ENCODE data around the gene ULK1. TPM values are rescaled to one million over a fixed set of nuclear protein-coding genes. Genes with fewer than 3 reads are reported as not detected.
"Not testable (repeated sequence)": the region's sequence is repeated elsewhere in the genome, so short reads cannot be mapped to it uniquely, and the experiment has no call there.

Gene ULK1
- total RNA-seq, 1 donor from 2014 or later = 14.7 TPM

DNA sequence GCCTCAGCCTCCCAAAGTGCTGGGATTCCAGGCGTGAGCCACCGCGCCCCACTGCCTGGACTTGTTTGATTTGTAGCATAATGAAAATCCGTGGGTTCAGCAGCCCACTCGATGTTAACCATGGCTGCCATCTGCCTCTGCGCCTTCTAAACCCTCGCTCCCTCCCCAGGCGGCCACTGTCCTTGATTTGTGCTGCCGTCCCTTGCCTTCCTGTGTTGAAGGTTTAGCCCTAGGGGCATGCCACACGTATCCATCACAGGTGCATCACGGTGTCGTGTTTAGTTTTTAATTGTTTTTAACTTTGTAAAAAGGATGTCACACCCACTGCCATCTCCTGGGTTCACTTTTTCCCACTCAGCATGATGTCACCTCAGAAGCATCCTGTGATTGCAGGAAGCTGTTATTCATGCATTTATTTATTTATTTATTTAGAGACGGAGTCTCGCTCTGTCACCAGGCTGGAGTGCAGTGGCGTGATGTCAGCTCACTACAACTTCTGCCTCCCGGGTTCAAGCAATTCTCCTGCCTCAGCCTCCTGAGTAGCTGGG is 24.5 kb upstream of the ULK1 start:
- Histone ChIP-seq H3K4me3 (ENCODE audit: low read depth, low read length) (no peak overlapping the region), H3K27me3 (ENCODE audit: control insufficient read depth, insufficient read depth, low read length) (no peaks in the 10 kb centered on the region), H3K36me3 (ENCODE audit: control insufficient read depth, insufficient read depth, low read length) (no peaks in the 10 kb centered on the region)
- no peak for DNase-seq (ENCODE audit: low read depth)
- TF ChIP-seq, protein P1, sequence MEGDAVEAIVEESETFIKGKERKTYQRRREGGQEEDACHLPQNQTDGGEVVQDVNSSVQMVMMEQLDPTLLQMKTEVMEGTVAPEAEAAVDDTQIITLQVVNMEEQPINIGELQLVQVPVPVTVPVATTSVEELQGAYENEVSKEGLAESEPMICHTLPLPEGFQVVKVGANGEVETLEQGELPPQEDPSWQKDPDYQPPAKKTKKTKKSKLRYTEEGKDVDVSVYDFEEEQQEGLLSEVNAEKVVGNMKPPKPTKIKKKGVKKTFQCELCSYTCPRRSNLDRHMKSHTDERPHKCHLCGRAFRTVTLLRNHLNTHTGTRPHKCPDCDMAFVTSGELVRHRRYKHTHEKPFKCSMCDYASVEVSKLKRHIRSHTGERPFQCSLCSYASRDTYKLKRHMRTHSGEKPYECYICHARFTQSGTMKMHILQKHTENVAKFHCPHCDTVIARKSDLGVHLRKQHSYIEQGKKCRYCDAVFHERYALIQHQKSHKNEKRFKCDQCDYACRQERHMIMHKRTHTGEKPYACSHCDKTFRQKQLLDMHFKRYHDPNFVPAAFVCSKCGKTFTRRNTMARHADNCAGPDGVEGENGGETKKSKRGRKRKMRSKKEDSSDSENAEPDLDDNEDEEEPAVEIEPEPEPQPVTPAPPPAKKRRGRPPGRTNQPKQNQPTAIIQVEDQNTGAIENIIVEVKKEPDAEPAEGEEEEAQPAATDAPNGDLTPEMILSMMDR (IDR thresholded peaks at IDR 0.05; ENCODE audit: insufficient read depth, low read length, poor library complexity, severe bottlenecking) = no peak

DNA sequence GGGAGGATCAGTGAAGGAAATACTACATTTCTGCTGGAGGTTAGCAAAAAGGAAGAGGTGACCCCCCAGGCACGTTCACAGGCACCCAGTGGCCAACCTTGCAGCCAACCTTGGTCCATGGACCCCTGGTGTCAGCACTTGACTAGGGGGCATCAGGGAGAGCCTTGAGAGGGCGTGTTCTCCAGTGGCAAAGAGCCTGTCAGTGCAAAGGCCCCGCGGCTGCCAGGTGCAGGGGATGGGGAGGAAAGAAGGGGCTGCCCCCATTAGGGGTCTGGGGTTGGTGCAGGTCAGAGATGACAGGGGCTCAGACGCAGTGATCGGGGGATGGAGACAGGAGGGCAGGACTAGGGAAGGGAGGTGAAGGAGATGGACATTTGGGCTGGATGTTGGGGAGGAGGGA is 22.7 kb upstream of the ULK1 start:
- Histone ChIP-seq H3K27me3 (ENCODE audit: control insufficient read depth, insufficient read depth, low read length) (no peaks in the 10 kb centered on the region), H3K36me3 (ENCODE audit: control insufficient read depth, insufficient read depth, low read length) (no peaks in the 10 kb centered on the region), H3K4me3 (ENCODE audit: low read depth, low read length) (no peak overlapping the region)
- TF ChIP-seq, protein P1 (IDR thresholded peaks at IDR 0.05; ENCODE audit: insufficient read depth, low read length, poor library complexity, severe bottlenecking) = no peak
- DNase-seq (ENCODE audit: low read depth) = no peak

DNA sequence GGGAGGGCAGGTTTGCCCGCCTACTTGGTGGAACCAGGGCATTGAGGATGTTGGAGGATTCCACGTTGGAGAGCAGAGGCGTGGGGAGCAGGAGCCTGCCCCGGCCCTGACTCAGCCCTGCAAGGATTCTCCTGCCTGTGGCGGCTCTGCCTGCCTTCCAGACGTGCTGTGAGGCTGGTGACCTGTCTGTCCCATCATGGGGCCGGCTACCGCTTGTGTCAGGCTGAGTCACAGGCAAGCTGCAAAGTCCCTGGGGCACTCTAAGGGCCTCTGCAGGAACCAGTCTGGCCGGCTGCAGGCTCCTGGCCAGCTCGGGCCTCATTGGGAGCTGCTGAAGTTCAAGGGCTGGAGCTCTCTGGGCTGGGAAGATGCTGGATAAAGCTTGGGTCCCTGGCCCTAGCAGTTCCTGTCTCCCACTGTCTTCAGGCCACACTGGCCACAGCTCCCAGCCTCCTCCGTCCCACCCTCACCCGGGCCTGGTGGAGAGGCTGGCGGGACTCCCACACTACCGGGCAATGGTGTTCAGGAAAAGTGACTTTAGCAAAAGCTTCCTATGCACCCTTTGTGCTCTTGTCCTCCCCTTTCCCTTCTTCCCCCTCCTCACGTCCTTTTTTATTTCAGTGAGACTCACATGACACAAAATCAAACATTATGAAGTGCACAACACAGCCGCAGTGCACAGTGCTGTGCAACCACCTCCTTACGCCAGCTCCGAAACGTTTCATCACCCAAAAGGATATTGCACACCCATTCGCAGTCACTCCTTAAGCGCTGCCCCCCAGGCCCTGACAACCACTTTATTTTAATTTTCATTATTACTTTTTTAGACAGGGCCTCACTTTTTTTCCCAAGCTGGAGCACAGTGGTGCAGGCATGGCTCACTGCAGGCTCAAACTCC is 22.0 kb upstream of the ULK1 start:
- TF ChIP-seq, protein P1 (IDR thresholded peaks at IDR 0.05; ENCODE audit: insufficient read depth, low read length, poor library complexity, severe bottlenecking) = no peak
- H3K27me3 ChIP-seq (ENCODE audit: control insufficient read depth, insufficient read depth, low read length) = no peaks in the 10 kb centered on the region
- DNase-seq (ENCODE audit: low read depth) = no peak
- no peaks in the 10 kb centered on the region for H3K36me3 ChIP-seq (ENCODE audit: control insufficient read depth, insufficient read depth, low read length)
- H3K4me3 ChIP-seq (ENCODE audit: low read depth, low read length) = no peak overlapping the region

DNA sequence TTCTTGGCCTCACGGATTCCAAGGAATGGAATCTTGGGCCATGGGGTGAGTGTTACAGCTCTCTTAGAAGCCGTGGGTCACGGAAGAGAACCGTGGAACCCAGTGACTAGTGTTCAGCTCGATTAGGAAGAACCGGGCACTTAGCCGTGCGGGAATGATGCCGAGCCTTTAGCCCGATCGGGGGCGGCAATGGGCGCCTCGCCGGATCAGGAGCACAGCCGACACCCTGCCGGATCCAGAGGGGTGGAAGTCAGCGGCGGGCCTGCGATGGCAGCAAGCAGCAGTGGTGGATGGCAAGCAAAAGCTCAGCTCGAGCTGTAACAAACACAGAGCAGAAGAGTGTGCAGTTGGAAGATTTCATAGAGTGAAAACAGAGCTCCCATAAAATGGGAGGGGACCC is 21.1 kb upstream of the ULK1 start:
- Histone ChIP-seq H3K36me3 (ENCODE audit: control insufficient read depth, insufficient read depth, low read length) (no peaks in the 10 kb centered on the region), H3K27me3 (ENCODE audit: control insufficient read depth, insufficient read depth, low read length) (no peaks in the 10 kb centered on the region), H3K4me3 (ENCODE audit: low read depth, low read length) (no peak overlapping the region)
- TF ChIP-seq, protein P1 (IDR thresholded peaks at IDR 0.05; ENCODE audit: insufficient read depth, low read length, poor library complexity, severe bottlenecking) = no peak
- no peak for DNase-seq (ENCODE audit: low read depth)

DNA sequence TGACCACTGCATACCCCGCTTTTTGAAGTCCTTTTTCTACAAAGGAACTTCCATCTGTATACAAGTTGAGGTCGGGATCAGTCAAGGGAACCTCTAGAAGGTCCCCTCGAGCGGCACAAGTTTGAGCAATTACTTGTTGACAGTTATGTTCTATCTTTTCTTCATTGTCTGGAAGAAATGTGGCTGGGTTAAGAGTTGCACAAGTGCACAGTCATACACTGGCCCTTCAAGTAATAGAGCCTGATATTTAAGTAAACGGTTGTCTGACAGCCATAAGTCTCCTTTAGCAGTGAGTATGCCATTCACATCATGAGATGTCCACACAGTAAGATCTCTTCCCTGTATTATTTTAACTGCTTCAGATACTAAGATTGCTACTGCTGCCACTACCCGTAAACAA is 19.4 kb upstream of the ULK1 start:
- H3K36me3 ChIP-seq (ENCODE audit: control insufficient read depth, insufficient read depth, low read length); DNase-seq (ENCODE audit: low read depth); H3K27me3 ChIP-seq (ENCODE audit: control insufficient read depth, insufficient read depth, low read length); H3K4me3 ChIP-seq (ENCODE audit: low read depth, low read length): not testable (repeated sequence)

DNA sequence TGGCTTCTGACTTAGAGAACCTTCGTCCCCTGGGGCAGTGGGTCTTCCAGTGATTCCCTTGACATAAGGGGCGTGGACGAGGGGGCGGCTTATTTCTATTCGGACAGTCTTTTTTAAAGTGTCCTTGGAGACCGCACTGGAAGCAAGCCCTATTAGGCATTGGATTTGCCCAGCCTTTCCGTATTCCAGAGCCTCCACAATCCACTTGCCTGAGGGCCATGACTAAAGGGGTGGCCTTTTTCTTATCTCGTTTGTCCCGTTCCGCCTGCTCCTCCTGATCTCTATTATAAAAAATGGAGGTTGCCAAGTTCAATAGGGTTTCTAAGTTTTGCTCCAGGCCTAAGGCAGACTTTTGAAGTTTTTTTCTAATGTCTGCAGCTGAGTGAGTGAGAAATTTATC is 17.2 kb upstream of the ULK1 start:
- H3K27me3 ChIP-seq (ENCODE audit: control insufficient read depth, insufficient read depth, low read length); H3K36me3 ChIP-seq (ENCODE audit: control insufficient read depth, insufficient read depth, low read length); DNase-seq (ENCODE audit: low read depth); H3K4me3 ChIP-seq (ENCODE audit: low read depth, low read length): not testable (repeated sequence)

DNA sequence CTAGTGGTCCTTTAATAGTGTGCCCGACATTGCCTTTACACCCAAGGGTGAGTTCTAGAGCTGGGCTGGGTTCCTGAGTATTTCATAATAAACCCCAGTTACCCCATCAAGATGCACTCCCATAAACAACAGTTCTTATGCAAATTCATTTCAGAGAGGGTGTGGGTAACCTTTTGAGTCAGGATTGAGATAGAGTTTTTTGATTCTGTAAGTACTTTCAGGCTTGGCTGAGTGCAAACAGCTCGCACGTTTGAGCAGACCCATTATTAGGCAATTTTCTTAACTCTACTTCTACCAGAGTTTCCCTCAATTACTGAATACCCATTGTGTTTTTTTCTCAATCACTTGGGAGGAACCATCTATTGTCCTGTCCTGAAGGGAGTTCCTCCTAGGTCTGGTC is 16.0 kb upstream of the ULK1 start:
- H3K36me3 ChIP-seq (ENCODE audit: control insufficient read depth, insufficient read depth, low read length); H3K4me3 ChIP-seq (ENCODE audit: low read depth, low read length); H3K27me3 ChIP-seq (ENCODE audit: control insufficient read depth, insufficient read depth, low read length); DNase-seq (ENCODE audit: low read depth): not testable (repeated sequence)

All from kidney epithelial cell (primary cell).